Mesothelial cell of epicardium (in vitro differentiated cells): ENCODE measurements around the gene DDX39B. TPM values are rescaled to one million over a fixed set of nuclear protein-coding genes. Genes with fewer than 3 reads are reported as not detected.
A peak's percentile ranks its signal among the peaks of the same experiment; 100 is the strongest.
"Not testable (repeated sequence)": the region's sequence is repeated elsewhere in the genome, so short reads cannot be mapped to it uniquely, and the experiment has no call there.

Experiments
- DNase-seq, 2 experiments: peaks; one replicate each; pipeline ENCODE4 v3.0.0; 2021; ENCODE audit warnings: low spot score in 2 of 2; ENCODE audit not compliant: unreplicated experiment in 2 of 2
- H3K27ac Mint-ChIP-seq: 2 replicates; pipeline ENCODE4 v1.8.0; 2021; ENCODE audit warnings: mixed read lengths
- H3K27me3 Mint-ChIP-seq: 2 replicates; pipeline ENCODE4 v1.8.0; 2021; ENCODE audit warnings: low read depth, mixed read lengths
- H3K36me3 Mint-ChIP-seq: 2 replicates; pipeline ENCODE4 v1.8.0; 2021; ENCODE audit warnings: mixed read lengths
- H3K4me1 Mint-ChIP-seq: 2 replicates; pipeline ENCODE4 v1.8.0; 2021; ENCODE audit warnings: mixed read lengths
- H3K4me3 Mint-ChIP-seq: 2 replicates; pipeline ENCODE4 v1.8.0; 2021; ENCODE audit warnings: mild to moderate bottlenecking, moderate library complexity, mixed read lengths
- H3K9me3 Mint-ChIP-seq: 2 replicates; pipeline ENCODE4 v1.8.0; 2021; ENCODE audit warnings: mixed read lengths
- total RNA-seq: library from RNA; stranded (reverse); gene quantifications from 3 replicates; pipeline ENCODE4 v1.2.1, GENCODE V29; 2021
- TF ChIP-seq, protein P1 (sequence below): fragments of 200-600 bp; sonication (generic); IDR thresholded peaks from one replicate; pipeline ENCODE4 v1.5.0; 2021; ENCODE audit warnings: antibody characterized with exemption; ENCODE audit not compliant: unreplicated experiment

DDX39B gene
- total RNA-seq, 1 donor from 2014 or later, result 649 TPM

DNA sequence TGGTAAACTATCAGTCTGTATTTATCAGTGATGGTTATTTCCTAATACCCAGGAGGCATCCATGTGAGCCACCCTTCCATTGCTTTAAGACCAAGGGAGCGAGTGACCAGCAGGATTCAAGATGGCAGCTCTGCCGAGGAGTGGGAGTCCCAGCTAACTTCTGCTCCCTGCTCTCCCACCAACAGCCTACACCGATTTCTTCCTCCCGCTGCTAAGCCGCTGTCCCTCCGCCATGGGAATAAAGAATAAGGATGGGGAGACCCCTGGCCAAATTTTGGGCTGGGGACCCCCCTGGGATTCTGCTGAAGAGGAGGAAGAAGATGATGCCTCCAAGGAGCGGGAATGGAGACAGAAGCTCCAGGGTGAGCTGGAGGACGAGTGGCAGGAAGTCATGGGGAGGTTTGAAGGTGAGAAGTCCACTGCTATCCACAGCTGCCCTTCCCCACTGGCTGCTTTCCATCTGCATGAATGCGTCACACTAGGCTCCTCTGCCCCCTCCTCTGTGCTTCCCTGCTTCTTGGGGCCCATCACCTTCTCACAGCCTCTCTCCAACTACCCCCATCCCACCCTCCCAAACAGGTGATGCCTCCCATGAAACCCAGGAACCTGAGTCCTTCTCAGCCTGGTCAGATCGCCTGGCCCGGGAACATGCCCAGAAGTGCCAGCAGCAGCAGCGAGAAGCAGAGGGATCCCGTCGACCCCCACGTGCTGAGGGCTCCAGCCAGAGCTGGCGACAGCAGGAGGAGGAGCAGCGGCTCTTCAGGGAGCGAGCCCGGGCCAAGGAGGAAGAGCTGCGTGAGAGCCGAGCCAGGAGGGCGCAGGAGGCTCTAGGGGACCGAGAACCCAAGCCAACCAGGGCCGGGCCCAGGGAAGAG lies 15.9 kb upstream of the DDX39B start:
- Mint-ChIP-seq H3K27me3 (no peaks in the 10 kb centered on the region), H3K27ac (no peak overlapping the region), H3K4me1 (no peaks in the 10 kb centered on the region), H3K4me3 (no peak overlapping the region), H3K36me3 (peaks cover 11% of the 10 kb centered on the region), H3K9me3 (no peaks in the 10 kb centered on the region)
- TF ChIP-seq, protein P1, sequence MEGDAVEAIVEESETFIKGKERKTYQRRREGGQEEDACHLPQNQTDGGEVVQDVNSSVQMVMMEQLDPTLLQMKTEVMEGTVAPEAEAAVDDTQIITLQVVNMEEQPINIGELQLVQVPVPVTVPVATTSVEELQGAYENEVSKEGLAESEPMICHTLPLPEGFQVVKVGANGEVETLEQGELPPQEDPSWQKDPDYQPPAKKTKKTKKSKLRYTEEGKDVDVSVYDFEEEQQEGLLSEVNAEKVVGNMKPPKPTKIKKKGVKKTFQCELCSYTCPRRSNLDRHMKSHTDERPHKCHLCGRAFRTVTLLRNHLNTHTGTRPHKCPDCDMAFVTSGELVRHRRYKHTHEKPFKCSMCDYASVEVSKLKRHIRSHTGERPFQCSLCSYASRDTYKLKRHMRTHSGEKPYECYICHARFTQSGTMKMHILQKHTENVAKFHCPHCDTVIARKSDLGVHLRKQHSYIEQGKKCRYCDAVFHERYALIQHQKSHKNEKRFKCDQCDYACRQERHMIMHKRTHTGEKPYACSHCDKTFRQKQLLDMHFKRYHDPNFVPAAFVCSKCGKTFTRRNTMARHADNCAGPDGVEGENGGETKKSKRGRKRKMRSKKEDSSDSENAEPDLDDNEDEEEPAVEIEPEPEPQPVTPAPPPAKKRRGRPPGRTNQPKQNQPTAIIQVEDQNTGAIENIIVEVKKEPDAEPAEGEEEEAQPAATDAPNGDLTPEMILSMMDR, result no peak
- DNase-seq, result no peak

DNA sequence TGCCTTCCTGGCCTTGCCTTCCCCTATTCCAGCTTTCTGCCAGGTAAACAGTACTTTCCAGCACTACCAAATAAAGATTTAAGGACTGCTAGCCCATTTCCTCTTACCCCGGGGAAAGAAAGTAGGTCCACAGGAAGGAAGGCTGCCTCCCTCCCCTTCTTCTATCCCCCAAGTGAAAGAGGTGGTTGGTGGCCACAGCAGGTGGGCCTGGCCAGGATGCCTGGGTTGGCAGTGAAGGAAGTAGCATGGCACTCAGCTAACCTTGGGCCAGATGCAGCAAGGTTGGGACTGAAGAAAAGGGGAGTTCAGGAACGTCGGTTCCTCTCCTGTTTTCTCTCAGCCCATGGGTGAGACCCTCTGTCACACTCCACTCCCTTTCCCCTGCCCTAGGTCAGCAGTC lies 14.5 kb upstream of the DDX39B start:
- Mint-ChIP-seq H3K9me3 (no peaks in the 10 kb centered on the region), H3K27me3 (no peaks in the 10 kb centered on the region), H3K36me3 (peaks cover 12% of the 10 kb centered on the region), H3K4me3 (no peak overlapping the region), H3K4me1 (no peaks in the 10 kb centered on the region), H3K27ac (no peak overlapping the region)
- TF ChIP-seq, protein P1, result no peak
- no peak for DNase-seq

DNA sequence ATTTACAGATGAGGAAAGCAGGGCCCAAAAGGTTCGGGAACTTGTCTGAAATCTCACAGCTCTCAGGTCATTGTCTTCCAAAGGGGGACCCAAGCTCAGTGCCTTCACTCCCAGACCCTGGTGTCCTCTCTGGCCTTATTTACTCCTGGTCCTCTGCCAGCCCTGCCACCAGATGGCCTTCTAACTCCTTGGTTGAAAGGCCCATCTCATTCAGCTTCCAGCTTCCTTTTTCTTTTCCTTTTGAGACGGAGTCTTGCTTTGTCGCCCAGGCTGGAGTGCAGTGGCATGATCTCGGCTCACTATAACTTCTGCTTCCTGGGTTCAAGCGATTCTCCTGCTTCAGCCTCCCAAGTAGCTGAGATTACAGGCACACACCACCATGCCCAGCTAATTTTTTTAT lies 9.6 kb upstream of the DDX39B start:
- not testable (repeated sequence) for DNase-seq, H3K9me3 Mint-ChIP-seq, H3K27ac Mint-ChIP-seq, H3K27me3 Mint-ChIP-seq, H3K4me3 Mint-ChIP-seq
- Mint-ChIP-seq H3K4me1 (peaks cover 22% of the 10 kb centered on the region), H3K36me3 (peaks cover 18% of the 10 kb centered on the region)

DNA sequence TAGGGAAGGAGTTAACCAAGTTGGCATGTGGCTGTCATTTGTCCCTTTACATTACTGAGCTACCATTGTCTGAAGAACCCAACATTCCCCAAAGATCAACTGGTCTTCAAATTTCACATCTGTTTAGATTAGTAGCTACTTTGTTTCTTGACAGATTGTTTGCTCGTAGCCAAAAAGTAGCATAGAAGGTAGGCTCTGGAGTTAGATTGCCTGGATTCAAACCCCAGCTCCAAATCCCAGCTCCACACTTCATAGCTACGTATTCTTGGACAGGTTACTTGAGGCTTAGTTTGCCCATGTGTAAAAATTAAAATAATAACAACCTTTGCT lies 6.7 kb upstream of the DDX39B start:
- DNase-seq, result no peak
- H3K4me1 Mint-ChIP-seq, result peaks cover 26% of the 10 kb centered on the region
- no peaks in the 10 kb centered on the region for H3K9me3 Mint-ChIP-seq
- H3K27me3 Mint-ChIP-seq, result no peaks in the 10 kb centered on the region
- TF ChIP-seq, protein P1, result no peak
- peak overlapping the region; percentile 30 for H3K27ac Mint-ChIP-seq
- peaks cover 15% of the 10 kb centered on the region for H3K36me3 Mint-ChIP-seq
- peak overlapping the region; percentile 83 for H3K4me3 Mint-ChIP-seq

DNA sequence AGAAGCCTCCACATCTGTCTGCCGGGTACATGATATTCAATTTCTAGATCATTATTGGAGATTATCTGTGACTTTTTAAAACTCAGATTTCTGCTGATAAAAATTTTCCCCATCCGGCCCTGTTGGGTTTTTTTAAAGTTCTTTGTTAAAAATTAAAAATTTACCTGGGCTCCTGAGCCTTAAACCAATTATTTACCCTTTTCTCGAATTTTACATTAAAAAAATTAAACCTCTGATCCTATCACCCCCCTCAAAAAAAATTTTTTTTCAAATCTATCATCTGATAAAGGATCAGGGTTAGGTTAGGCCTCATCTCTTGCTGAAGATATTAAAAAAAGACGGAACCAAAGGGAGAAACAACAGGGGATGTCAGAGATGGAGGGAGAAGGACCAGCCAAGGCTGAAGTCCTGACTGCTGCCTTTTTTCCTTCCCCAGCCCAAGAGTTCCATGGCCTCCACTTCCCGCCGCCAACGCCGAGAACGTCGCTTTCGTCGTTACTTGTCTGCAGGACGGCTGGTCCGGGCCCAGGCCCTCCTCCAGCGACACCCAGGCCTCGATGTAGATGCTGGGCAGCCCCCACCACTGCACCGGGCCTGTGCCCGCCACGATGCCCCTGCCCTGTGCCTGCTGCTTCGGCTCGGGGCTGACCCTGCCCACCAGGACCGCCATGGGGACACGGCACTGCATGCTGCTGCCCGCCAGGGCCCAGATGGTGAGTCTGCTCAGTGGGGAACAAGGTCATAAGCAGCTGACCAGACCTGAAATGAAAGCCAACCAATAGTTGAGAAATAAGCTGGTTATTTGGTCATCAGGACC lies 6.1 kb upstream of the DDX39B start:
- peak overlapping the region; percentile 83 for H3K4me3 Mint-ChIP-seq
- TF ChIP-seq, protein P1, result no peak
- no peaks in the 10 kb centered on the region for H3K9me3 Mint-ChIP-seq
- peak overlapping the region; percentile 86 for H3K27ac Mint-ChIP-seq
- DNase-seq, result no peak
- H3K27me3 Mint-ChIP-seq, result no peaks in the 10 kb centered on the region
- H3K4me1 Mint-ChIP-seq, result peaks cover 29% of the 10 kb centered on the region
- H3K36me3 Mint-ChIP-seq, result peaks cover 13% of the 10 kb centered on the region
